ENCODE results near the gene SLC25A41.

DNA sequence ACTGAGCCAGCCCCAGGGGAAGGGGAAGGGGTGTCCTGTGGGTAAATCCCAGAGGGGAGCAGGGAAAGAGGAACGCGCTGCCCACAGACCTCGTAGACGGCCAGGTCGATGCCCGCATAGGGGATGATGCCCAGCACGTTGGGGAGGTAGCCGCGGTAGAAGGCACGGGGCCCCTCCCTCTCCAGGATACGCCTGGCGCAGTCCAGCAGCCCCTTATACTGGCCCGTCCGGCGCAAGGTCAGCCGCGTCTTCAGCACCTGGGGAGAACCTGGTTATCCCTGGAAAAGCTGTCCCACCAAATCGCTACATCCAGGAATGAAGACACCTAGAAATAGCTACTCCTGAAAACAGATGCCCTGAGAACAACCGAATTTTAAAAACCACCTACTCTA, 18.7 kb upstream of the SLC25A41 start:
- no peak for TF ChIP-seq CTCF (IDR thresholded peaks at IDR 0.05)
- TF ChIP-seq POLR2AphosphoS5 (IDR thresholded peaks at IDR 0.05) = no peak
- TF ChIP-seq POLR2A (IDR thresholded peaks at IDR 0.05) = no peak

All from suprapubic skin (tissue), 4 donors.